ENCODE measurements around the gene TMEM30B.

DNA sequence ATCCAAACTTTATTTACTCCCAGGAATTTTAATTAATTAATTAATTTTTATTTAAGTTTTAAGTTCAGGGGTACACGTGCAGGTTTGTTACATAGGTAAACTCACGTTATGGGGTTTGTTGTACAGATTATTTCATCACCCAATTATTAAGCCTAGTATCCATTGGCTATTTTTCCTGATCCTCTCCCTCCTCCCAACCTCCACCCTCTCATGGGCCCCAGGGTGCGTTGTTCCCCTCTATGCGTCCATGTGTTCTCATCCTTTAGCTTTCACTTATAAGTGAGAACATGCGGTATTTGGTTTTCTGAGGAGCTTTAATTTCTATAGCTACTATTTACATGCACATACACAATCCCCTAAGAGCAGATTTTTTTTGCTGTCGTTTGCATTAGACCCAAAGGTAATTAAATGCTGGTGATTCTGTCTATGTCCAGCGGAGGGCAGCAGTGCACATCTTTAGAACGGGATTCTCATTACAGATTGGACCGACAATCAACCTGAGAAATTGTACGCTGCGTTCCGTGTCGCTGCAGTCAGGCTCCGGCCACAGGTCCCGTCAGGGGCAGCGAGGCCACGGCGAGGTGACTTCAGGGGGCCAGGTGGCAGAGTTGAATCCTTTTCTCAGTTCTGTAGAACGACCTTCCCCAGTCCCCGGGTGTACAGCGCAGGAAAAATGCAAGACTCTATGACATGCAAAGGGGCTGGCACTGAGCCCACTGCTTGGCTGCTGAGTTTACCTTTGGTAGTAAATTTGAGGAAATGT lies 11.6 kb downstream of the TMEM30B start:
- TF ChIP-seq GABPA (IDR thresholded peaks at IDR 0.05; ENCODE audit: low read depth) (no peak), FOS (IDR thresholded peaks at IDR 0.05; ENCODE audit: borderline replicate concordance, extremely low read depth, insufficient read length) (no peak), POLR2A (IDR thresholded peaks at IDR 0.05; ENCODE audit: low read depth, low read length) (no peak), RAD21 (IDR thresholded peaks at IDR 0.05; ENCODE audit: insufficient read depth, low read depth, low read length) (peak; percentile 84), GATAD2B (conservative IDR thresholded peaks at IDR 0.05; ENCODE audit: low read depth) (no peak), NFYB (IDR thresholded peaks at IDR 0.05; ENCODE audit: insufficient read depth, low read depth, low read length) (no peak), MXI1 (IDR thresholded peaks at IDR 0.05; ENCODE audit: low read depth, low read length) (no peak), POLR2AphosphoS2 (IDR thresholded peaks at IDR 0.05; ENCODE audit: low read depth, low read length) (no peak), CHD2 (IDR thresholded peaks at IDR 0.05; ENCODE audit: borderline replicate concordance, low read depth, low read length) (no peak)
- TF ChIP-seq, protein P1, sequence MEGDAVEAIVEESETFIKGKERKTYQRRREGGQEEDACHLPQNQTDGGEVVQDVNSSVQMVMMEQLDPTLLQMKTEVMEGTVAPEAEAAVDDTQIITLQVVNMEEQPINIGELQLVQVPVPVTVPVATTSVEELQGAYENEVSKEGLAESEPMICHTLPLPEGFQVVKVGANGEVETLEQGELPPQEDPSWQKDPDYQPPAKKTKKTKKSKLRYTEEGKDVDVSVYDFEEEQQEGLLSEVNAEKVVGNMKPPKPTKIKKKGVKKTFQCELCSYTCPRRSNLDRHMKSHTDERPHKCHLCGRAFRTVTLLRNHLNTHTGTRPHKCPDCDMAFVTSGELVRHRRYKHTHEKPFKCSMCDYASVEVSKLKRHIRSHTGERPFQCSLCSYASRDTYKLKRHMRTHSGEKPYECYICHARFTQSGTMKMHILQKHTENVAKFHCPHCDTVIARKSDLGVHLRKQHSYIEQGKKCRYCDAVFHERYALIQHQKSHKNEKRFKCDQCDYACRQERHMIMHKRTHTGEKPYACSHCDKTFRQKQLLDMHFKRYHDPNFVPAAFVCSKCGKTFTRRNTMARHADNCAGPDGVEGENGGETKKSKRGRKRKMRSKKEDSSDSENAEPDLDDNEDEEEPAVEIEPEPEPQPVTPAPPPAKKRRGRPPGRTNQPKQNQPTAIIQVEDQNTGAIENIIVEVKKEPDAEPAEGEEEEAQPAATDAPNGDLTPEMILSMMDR (IDR thresholded peaks at IDR 0.05 in 2 of 3, conservative IDR thresholded peaks at IDR 0.05 in 1 of 3; ENCODE audit: control insufficient read depth in 2 of 3, extremely low read depth in 1 of 3, insufficient read depth in 1 of 3, low read depth in 3 of 3, low read length in 3 of 3): peak; percentile 66 to 75 (median 74)
- TF ChIP-seq, protein P2, sequence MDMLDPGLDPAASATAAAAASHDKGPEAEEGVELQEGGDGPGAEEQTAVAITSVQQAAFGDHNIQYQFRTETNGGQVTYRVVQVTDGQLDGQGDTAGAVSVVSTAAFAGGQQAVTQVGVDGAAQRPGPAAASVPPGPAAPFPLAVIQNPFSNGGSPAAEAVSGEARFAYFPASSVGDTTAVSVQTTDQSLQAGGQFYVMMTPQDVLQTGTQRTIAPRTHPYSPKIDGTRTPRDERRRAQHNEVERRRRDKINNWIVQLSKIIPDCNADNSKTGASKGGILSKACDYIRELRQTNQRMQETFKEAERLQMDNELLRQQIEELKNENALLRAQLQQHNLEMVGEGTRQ (IDR thresholded peaks at IDR 0.05; ENCODE audit: borderline replicate concordance, low read depth, low read length): no peak
